RWPE1 (cell line): ENCODE measurements around the gene NTS.

Source experiments
- CTCF ChIA-PET: fragments of 350-600 bp; sonication (Branson Sonifier 250); formaldehyde crosslinking; extraction: SDS; loops from one replicate; lab custom pipeline; 2021; lab: Yijun Ruan, JAX
- POLR2A ChIA-PET: fragments of 400-600 bp; formaldehyde crosslinking; extraction: SDS; loops from one replicate; lab custom pipeline; 2020; ENCODE audit warnings: antibody characterized with exemption; ENCODE audit not compliant: low non-redundant PET; lab: Yijun Ruan, JAX
- DNase-seq: peaks from one replicate; pipeline ENCODE4 v3.0.0; 2012; ENCODE audit warnings: low spot score
- H3K27ac ChIP-seq: fragments of 450-650 bp; 2 replicates; pipeline ENCODE4 v1.5.1; 2017
- TF ChIP-seq, protein P1 (sequence below): fragments of 450-650 bp; conservative IDR thresholded peaks from 2 replicates; pipeline ENCODE4 v1.5.1; 2017; ENCODE audit warnings: low read depth, mild to moderate bottlenecking

NTS gene

DNA sequence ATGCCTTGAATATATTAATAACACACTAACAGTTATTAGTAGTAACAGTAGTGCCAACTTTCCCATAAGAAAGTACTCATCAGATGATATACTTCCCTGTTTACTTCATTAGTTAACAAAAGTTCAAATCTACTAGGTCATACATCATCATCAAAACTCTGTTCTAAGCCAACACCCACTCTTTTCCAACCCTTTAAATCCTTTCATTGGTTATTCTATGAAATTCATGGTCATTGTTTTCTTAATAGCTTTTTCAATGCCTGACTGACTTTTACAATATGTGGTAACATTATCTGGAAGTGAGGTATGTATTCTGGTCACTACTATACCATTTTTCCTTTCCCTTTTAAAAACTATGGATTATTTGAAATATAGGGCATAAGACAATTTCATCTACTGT is 9.7 kb downstream of the NTS start:
- DNase-seq = no peak
- no peak overlapping the region for H3K27ac ChIP-seq
- POLR2A ChIA-PET = no interaction called here
- TF ChIP-seq, protein P1, sequence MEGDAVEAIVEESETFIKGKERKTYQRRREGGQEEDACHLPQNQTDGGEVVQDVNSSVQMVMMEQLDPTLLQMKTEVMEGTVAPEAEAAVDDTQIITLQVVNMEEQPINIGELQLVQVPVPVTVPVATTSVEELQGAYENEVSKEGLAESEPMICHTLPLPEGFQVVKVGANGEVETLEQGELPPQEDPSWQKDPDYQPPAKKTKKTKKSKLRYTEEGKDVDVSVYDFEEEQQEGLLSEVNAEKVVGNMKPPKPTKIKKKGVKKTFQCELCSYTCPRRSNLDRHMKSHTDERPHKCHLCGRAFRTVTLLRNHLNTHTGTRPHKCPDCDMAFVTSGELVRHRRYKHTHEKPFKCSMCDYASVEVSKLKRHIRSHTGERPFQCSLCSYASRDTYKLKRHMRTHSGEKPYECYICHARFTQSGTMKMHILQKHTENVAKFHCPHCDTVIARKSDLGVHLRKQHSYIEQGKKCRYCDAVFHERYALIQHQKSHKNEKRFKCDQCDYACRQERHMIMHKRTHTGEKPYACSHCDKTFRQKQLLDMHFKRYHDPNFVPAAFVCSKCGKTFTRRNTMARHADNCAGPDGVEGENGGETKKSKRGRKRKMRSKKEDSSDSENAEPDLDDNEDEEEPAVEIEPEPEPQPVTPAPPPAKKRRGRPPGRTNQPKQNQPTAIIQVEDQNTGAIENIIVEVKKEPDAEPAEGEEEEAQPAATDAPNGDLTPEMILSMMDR = no peak
- CTCF ChIA-PET = interaction anchor here (0.6 kb wide), 1 partner anchor 991 kb away, joined by 3 read pairs; no protein-coding TSS in a partner anchor

DNA sequence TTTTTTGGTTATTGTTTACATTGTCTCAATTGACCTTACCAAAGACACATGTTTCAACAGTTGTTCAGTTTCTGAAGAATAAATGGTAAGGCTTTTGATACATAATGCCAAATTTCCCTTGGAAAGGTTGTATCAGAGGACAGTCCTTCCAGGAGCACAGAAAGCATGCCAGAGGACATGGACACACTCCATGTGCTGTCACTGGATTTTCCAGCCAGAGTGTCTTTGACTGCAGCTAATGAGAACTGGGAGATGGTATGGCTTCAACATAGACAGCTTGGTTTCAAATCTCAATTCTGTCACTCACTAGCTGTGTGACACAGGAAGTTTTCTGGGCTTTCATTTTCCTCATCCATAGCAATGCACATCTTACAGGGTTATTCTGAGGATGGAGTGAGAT is 20.6 kb downstream of the NTS start:
- ChIA-PET POLR2A (no interaction called here), CTCF (no interaction called here)
- DNase-seq = no peak
- TF ChIP-seq, protein P1 = no peak
- no peak overlapping the region for H3K27ac ChIP-seq

DNA sequence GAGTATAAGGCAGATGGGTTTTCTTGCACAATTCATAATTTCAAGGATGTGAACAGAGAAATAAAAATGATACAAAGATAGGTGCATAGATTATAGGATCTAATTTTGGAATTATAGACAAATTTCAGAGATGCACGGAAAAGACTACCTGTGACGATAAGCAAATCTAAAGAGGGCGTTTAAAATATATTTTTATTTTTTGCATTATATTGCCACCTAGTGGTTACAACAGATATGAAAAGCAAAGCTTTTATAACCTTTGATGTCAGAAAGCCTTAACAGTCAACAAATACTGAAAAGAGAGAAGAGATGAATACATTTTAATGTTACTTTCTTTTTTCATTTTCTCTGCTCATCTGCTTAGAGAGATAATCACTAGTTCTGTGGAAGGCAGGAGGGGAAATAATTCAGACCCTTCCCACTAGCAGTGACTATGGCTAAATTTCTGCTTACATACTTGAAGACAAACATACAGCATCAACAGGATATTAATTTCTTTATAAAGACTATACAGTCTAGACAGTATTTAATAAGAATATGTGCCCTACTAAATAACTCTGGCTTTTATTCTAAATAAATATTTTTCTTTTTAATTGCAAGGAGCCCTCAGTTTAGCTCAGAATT is 46.3 kb downstream of the NTS start:
- POLR2A ChIA-PET = no interaction called here
- CTCF ChIA-PET = interaction anchor here (0.6 to 1.8 kb wide), 12 partner anchors 17 to 997 kb away, joined by 3 to 11 read pairs (median 3); no protein-coding TSS in a partner anchor
- peak; percentile 4 for DNase-seq
- no peak overlapping the region for H3K27ac ChIP-seq
- TF ChIP-seq, protein P1 = peak; percentile 65

DNA sequence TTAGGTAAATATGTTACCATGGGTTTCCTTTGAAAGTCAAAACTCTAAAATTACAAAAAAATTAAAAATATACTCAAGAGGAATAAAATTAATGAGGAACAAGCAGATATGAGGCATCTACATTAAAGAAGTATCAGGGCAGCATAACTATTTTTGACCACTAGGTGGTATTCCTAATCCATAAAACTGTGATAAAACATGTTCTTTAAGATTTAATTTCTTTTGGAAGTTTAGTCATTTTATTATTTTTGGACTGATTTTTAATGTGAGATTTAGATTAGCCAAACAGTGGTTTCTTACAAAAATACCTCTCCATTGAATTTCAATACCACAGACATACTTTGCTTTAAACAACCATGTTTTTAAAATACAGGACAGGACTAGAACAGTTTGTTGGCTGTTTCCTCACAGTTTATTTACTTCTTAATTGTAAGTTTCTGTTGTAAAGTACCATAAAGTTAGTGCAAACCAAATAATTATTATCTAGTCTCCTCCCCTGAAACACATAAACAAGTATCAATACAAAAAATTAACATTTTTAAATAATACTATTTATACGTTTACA is 49.8 kb downstream of the NTS start:
- peak; percentile 5 for DNase-seq
- POLR2A ChIA-PET = no interaction called here
- no peak overlapping the region for H3K27ac ChIP-seq
- CTCF ChIA-PET = interaction anchor here (0.6 to 0.8 kb wide), 4 partner anchors 12 to 744 kb away, joined by 3 to 5 read pairs (median 4); no protein-coding TSS in a partner anchor
- TF ChIP-seq, protein P1 = peak; percentile 75

DNA sequence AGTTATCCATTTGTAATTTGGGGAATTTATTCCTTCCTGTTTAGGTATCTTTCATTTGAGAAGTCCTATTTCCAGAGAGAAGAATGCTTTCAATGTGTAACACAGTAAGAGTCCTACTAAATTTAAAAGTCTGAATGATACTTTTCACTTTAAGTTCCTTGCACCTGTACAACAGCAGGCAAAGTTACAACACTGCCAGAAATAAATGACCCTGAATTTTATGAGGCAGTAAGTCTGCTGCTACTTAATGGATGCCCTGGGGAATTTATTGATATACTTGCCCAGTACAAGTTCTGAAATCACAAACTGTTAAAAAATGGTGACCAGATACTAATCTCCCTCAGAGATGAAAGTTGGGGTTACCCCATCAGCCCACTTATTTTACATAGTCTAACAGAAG is 53.1 kb downstream of the NTS start:
- no peak overlapping the region for H3K27ac ChIP-seq
- POLR2A ChIA-PET = no interaction called here
- no peak for DNase-seq
- TF ChIP-seq, protein P1 = no peak
- CTCF ChIA-PET = interaction anchor here (0.6 kb wide), 1 partner anchor 8 kb away, joined by 3 read pairs; no protein-coding TSS in a partner anchor
